GM23338 (cell line): ENCODE results near the gene CCBE1. TPM values are rescaled to one million over a fixed set of nuclear protein-coding genes. Genes with fewer than 3 reads are reported as not detected.
A peak's percentile ranks its signal among the peaks of the same experiment; 100 is the strongest.

Experiments used
- ATAC-seq: fragments of 200-7000 bp; cut with Tn5 transposase; 3 replicates; pipeline ENCODE4 v1.9.1; 2020
- DNase-seq: peaks from one replicate; pipeline ENCODE4 v3.0.0-alpha.2; 2015; ENCODE audit warnings: low spot score
- H2AFZ ChIP-seq: fragments of 200-600 bp; sonication (generic); 2 replicates; pipeline ENCODE4 v1.8.0; 2016; ENCODE audit warnings: antibody characterized with exemption, mild to moderate bottlenecking, moderate library complexity
- H3F3A ChIP-seq: fragments of 200-600 bp; sonication (generic); replicated peaks from 2 replicates; pipeline ENCODE4 v1.8.0; 2017; ENCODE audit warnings: antibody characterized with exemption, mixed run types, low read depth
- H3K27ac ChIP-seq: fragments of 200-600 bp; sonication (generic); 2 replicates; pipeline ENCODE4 v1.6.1; 2016; ENCODE audit warnings: low read depth
- H3K27me3 ChIP-seq: fragments of 200-600 bp; sonication (generic); 2 replicates; pipeline ENCODE4 v1.8.0; 2016; ENCODE audit warnings: mild to moderate bottlenecking, mixed run types, moderate library complexity; ENCODE audit not compliant: insufficient read depth
- H3K36me3 ChIP-seq: fragments of 200-600 bp; sonication (generic); 2 replicates; pipeline ENCODE4 v1.8.0; 2016; ENCODE audit warnings: mild to moderate bottlenecking; ENCODE audit not compliant: insufficient read depth
- H3K4me1 ChIP-seq: fragments of 200-600 bp; sonication (generic); 2 replicates; pipeline ENCODE4 v1.8.0; 2016; ENCODE audit warnings: mild to moderate bottlenecking, moderate library complexity; ENCODE audit not compliant: insufficient read depth
- H3K4me2 ChIP-seq: fragments of 200-600 bp; sonication (generic); 2 replicates; pipeline ENCODE4 v1.7.1; 2017; ENCODE audit warnings: mixed run types
- H3K4me3 ChIP-seq: fragments of 200-600 bp; sonication (generic); 2 replicates; pipeline ENCODE4 v1.6.1; 2016; ENCODE audit warnings: mixed run types
- H3K79me2 ChIP-seq: fragments of 200-600 bp; sonication (generic); replicated peaks from 2 replicates; pipeline ENCODE4 v1.8.0; 2017; ENCODE audit warnings: mild to moderate bottlenecking; ENCODE audit not compliant: insufficient read depth
- H3K9me2 ChIP-seq: fragments of 200-600 bp; sonication (generic); 2 replicates; pipeline ENCODE4 v1.8.0; 2017; ENCODE audit not compliant: insufficient read depth
- H4K20me1 ChIP-seq: fragments of 200-600 bp; sonication (generic); replicated peaks from 2 replicates; pipeline ENCODE4 v1.8.0; 2017; ENCODE audit warnings: mild to moderate bottlenecking; ENCODE audit not compliant: insufficient read depth
- H3K27ac Mint-ChIP-seq: 2 replicates; pipeline ENCODE4 v1.8.0; 2020; ENCODE audit warnings: inconsistent platforms, mild to moderate bottlenecking, moderate library complexity, mixed read lengths
- H3K27me3 Mint-ChIP-seq: 3 replicates; pipeline ENCODE4 v1.8.0; 2022; ENCODE audit warnings: low read depth, mild to moderate bottlenecking, moderate library complexity, mixed read lengths, inconsistent platforms; ENCODE audit not compliant: insufficient read depth, poor library complexity
- H3K36me3 Mint-ChIP-seq: 3 replicates; pipeline ENCODE4 v1.8.0; 2021; ENCODE audit warnings: low read depth, mild to moderate bottlenecking, inconsistent platforms, moderate library complexity, mixed read lengths
- H3K4me1 Mint-ChIP-seq: 3 replicates; pipeline ENCODE4 v1.8.0; 2020; ENCODE audit warnings: mild to moderate bottlenecking, inconsistent platforms, mixed read lengths
- H3K4me3 Mint-ChIP-seq: 3 replicates; pipeline ENCODE4 v1.8.0; 2021; ENCODE audit warnings: moderate library complexity, mild to moderate bottlenecking, inconsistent platforms, mixed read lengths
- H3K9me3 Mint-ChIP-seq: 3 replicates; pipeline ENCODE4 v1.8.0; 2020; ENCODE audit warnings: moderate library complexity, mild to moderate bottlenecking, inconsistent platforms, mixed read lengths
- CREB1 ChIP-seq: fragments of 250-450 bp; sonication (Bioruptor Pico); IDR thresholded peaks from 2 replicates; pipeline ENCODE4 v1.5.0; 2020; ENCODE audit warnings: low read depth, mild to moderate bottlenecking, moderate library complexity
- ETS1 ChIP-seq: IDR thresholded peaks from 2 replicates; pipeline ENCODE4 v1.6.1; 2016; ENCODE audit warnings: antibody characterized with exemption
- EZH2 ChIP-seq: fragments of 200-600 bp; sonication (generic); IDR thresholded peaks from one replicate; pipeline ENCODE4 v1.8.0; 2017; ENCODE audit warnings: antibody characterized with exemption, mild to moderate bottlenecking, low read depth; ENCODE audit not compliant: unreplicated experiment
- EZH2phosphoT487 ChIP-seq: fragments of 200-600 bp; sonication (generic); IDR thresholded peaks from one replicate; pipeline ENCODE4 v1.8.1; 2018; ENCODE audit warnings: antibody characterized with exemption; ENCODE audit not compliant: unreplicated experiment
- JUNB ChIP-seq: IDR thresholded peaks from one replicate; pipeline ENCODE4 v1.6.1; 2016; ENCODE audit warnings: antibody characterized with exemption; ENCODE audit not compliant: unreplicated experiment
- NANOG ChIP-seq: IDR thresholded peaks from 2 replicates; pipeline ENCODE4 v1.6.1; 2016; ENCODE audit warnings: antibody characterized with exemption, borderline replicate concordance
- POLR2AphosphoS5 ChIP-seq: IDR thresholded peaks from 2 replicates; pipeline ENCODE4 v1.6.1; 2016; ENCODE audit warnings: antibody characterized with exemption, low read depth
- STAT1 ChIP-seq: IDR thresholded peaks from one replicate; pipeline ENCODE4 v1.6.1; 2016; ENCODE audit warnings: antibody characterized with exemption; ENCODE audit not compliant: unreplicated experiment
- ZNF114 ChIP-seq: fragments of 250-450 bp; sonication (Bioruptor Pico); IDR thresholded peaks from 2 replicates; pipeline ENCODE4 v1.5.0; 2020; ENCODE audit warnings: mild to moderate bottlenecking, moderate library complexity
- ZNF331 ChIP-seq: fragments of 250-450 bp; sonication (Bioruptor Pico); IDR thresholded peaks from 2 replicates; pipeline ENCODE4 v1.5.0; 2020; ENCODE audit warnings: low read depth, mild to moderate bottlenecking, moderate library complexity
- polyA plus RNA-seq: library from polyadenylated mRNA; unstranded; fragments of >200 nt; fragmentation: Nextera tagmentation; extraction: Ambion mirVana; gene quantifications from 2 replicates; pipeline ENCODE4 v1.2.1, GENCODE V29; 2016
- total RNA-seq: library from RNA; depleted of rRNA; stranded (reverse); fragments of >200 nt; shearing (Covaris generic); gene quantifications from 2 replicates; pipeline ENCODE4 v1.2.3, GENCODE V29; 2014
- TF ChIP-seq, protein P1 (sequence below): IDR thresholded peaks from one replicate; pipeline ENCODE4 v1.6.1; 2018; ENCODE audit warnings: antibody characterized with exemption; ENCODE audit not compliant: unreplicated experiment
- TF ChIP-seq, protein P2 (sequence below), 2 experiments: fragments of 200-600 bp in 1 of 2; sonication (generic) in 1 of 2; conservative IDR thresholded peaks; 2 replicates each; pipeline versions ENCODE4 v1.5.1 to v1.6.1; 2016 to 2017; ENCODE audit warnings: antibody characterized with exemption in 2 of 2, low read depth in 2 of 2, mild to moderate bottlenecking in 2 of 2, moderate library complexity in 1 of 2
- TF ChIP-seq, protein P3 (sequence below): fragments of 250-450 bp; sonication (Bioruptor Pico); IDR thresholded peaks from 2 replicates; pipeline ENCODE4 v1.5.0; 2020; ENCODE audit warnings: mild to moderate bottlenecking, moderate library complexity

CCBE1 gene
- total and polyA plus RNA-seq, 2 experiments from 2014 or later = 2.1 to 2.6 TPM

DNA sequence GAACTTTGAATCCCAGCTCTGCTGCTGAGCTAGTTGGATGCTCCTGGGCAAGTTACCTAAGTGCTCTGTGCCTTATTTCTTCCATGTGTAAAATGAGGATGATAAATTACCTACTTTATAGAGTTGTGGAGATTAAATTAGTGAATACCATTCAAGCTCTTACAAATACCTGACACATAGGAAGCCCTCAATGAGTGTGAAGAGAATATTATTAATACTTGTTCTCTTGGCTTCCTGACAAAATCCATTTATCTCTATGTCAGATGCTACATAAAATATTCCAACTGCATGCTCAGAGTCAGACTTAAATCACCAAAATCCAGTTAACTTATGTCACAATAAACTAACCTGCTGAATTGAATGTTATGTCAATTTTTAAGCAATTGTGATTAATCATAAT, 42.9 kb upstream of the CCBE1 start:
- Histone ChIP-seq H3K4me3 (no peak overlapping the region), H3K4me1 (no peaks in the 10 kb centered on the region), H3K27ac (no peak overlapping the region), H3K9me2 (no peaks in the 10 kb centered on the region; the same call in 1 of the 2 replicates), H2AFZ (0 out of 2 replicates have a peak overlapping the region, but pooled peaks have one; percentile 23), H3K79me2 (no peaks in the 10 kb centered on the region), H4K20me1 (no peaks in the 10 kb centered on the region), H3F3A (no peaks in the 10 kb centered on the region), H3K27me3 (no peaks in the 10 kb centered on the region), H3K4me2 (no peak overlapping the region), H3K36me3 (no peaks in the 10 kb centered on the region)
- TF ChIP-seq JUNB = no peak
- no peak for TF ChIP-seq EZH2
- no peak for TF ChIP-seq ETS1
- TF ChIP-seq, protein P1, sequence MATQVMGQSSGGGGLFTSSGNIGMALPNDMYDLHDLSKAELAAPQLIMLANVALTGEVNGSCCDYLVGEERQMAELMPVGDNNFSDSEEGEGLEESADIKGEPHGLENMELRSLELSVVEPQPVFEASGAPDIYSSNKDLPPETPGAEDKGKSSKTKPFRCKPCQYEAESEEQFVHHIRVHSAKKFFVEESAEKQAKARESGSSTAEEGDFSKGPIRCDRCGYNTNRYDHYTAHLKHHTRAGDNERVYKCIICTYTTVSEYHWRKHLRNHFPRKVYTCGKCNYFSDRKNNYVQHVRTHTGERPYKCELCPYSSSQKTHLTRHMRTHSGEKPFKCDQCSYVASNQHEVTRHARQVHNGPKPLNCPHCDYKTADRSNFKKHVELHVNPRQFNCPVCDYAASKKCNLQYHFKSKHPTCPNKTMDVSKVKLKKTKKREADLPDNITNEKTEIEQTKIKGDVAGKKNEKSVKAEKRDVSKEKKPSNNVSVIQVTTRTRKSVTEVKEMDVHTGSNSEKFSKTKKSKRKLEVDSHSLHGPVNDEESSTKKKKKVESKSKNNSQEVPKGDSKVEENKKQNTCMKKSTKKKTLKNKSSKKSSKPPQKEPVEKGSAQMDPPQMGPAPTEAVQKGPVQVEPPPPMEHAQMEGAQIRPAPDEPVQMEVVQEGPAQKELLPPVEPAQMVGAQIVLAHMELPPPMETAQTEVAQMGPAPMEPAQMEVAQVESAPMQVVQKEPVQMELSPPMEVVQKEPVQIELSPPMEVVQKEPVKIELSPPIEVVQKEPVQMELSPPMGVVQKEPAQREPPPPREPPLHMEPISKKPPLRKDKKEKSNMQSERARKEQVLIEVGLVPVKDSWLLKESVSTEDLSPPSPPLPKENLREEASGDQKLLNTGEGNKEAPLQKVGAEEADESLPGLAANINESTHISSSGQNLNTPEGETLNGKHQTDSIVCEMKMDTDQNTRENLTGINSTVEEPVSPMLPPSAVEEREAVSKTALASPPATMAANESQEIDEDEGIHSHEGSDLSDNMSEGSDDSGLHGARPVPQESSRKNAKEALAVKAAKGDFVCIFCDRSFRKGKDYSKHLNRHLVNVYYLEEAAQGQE = no peak
- TF ChIP-seq, protein P2, sequence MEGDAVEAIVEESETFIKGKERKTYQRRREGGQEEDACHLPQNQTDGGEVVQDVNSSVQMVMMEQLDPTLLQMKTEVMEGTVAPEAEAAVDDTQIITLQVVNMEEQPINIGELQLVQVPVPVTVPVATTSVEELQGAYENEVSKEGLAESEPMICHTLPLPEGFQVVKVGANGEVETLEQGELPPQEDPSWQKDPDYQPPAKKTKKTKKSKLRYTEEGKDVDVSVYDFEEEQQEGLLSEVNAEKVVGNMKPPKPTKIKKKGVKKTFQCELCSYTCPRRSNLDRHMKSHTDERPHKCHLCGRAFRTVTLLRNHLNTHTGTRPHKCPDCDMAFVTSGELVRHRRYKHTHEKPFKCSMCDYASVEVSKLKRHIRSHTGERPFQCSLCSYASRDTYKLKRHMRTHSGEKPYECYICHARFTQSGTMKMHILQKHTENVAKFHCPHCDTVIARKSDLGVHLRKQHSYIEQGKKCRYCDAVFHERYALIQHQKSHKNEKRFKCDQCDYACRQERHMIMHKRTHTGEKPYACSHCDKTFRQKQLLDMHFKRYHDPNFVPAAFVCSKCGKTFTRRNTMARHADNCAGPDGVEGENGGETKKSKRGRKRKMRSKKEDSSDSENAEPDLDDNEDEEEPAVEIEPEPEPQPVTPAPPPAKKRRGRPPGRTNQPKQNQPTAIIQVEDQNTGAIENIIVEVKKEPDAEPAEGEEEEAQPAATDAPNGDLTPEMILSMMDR (conservative IDR thresholded peaks at IDR 0.05; ENCODE audit: low read depth in 2 of 2) = no peak
- TF ChIP-seq POLR2AphosphoS5 = no peak
- TF ChIP-seq NANOG = no peak
- no peak for TF ChIP-seq ZNF114
- TF ChIP-seq EZH2phosphoT487 = no peak
- TF ChIP-seq ZNF331 (CRISPR knock-in tag) = no peak
- TF ChIP-seq, protein P3, sequence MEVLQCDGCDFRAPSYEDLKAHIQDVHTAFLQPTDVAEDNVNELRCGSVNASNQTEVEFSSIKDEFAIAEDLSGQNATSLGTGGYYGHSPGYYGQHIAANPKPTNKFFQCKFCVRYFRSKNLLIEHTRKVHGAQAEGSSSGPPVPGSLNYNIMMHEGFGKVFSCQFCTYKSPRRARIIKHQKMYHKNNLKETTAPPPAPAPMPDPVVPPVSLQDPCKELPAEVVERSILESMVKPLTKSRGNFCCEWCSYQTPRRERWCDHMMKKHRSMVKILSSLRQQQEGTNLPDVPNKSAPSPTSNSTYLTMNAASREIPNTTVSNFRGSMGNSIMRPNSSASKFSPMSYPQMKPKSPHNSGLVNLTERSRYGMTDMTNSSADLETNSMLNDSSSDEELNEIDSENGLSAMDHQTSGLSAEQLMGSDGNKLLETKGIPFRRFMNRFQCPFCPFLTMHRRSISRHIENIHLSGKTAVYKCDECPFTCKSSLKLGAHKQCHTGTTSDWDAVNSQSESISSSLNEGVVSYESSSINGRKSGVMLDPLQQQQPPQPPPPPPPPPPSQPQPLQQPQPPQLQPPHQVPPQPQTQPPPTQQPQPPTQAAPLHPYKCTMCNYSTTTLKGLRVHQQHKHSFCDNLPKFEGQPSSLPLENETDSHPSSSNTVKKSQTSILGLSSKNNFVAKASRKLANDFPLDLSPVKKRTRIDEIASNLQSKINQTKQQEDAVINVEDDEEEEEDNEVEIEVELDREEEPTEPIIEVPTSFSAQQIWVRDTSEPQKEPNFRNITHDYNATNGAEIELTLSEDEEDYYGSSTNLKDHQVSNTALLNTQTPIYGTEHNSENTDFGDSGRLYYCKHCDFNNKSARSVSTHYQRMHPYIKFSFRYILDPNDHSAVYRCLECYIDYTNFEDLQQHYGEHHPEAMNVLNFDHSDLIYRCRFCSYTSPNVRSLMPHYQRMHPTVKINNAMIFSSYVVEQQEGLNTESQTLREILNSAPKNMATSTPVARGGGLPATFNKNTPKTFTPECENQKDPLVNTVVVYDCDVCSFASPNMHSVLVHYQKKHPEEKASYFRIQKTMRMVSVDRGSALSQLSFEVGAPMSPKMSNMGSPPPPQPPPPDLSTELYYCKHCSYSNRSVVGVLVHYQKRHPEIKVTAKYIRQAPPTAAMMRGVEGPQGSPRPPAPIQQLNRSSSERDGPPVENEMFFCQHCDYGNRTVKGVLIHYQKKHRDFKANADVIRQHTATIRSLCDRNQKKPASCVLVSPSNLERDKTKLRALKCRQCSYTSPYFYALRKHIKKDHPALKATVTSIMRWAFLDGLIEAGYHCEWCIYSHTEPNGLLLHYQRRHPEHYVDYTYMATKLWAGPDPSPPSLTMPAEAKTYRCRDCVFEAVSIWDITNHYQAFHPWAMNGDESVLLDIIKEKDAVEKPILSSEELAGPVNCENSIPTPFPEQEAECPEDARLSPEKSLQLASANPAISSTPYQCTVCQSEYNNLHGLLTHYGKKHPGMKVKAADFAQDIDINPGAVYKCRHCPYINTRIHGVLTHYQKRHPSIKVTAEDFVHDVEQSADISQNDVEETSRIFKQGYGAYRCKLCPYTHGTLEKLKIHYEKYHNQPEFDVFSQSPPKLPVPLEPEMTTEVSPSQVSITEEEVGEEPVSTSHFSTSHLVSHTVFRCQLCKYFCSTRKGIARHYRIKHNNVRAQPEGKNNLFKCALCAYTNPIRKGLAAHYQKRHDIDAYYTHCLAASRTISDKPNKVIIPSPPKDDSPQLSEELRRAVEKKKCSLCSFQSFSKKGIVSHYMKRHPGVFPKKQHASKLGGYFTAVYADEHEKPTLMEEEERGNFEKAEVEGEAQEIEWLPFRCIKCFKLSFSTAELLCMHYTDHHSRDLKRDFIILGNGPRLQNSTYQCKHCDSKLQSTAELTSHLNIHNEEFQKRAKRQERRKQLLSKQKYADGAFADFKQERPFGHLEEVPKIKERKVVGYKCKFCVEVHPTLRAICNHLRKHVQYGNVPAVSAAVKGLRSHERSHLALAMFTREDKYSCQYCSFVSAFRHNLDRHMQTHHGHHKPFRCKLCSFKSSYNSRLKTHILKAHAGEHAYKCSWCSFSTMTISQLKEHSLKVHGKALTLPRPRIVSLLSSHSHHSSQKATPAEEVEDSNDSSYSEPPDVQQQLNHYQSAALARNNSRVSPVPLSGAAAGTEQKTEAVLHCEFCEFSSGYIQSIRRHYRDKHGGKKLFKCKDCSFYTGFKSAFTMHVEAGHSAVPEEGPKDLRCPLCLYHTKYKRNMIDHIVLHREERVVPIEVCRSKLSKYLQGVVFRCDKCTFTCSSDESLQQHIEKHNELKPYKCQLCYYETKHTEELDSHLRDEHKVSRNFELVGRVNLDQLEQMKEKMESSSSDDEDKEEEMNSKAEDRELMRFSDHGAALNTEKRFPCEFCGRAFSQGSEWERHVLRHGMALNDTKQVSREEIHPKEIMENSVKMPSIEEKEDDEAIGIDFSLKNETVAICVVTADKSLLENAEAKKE (CRISPR knock-in tag) = no peak
- no peak for TF ChIP-seq STAT1
- no peak for TF ChIP-seq CREB1 (CRISPR knock-in tag)
- no peak for DNase-seq
- H3K27ac Mint-ChIP-seq = no peak overlapping the region; the same call in 1 of the 2 replicates
- H3K4me3 Mint-ChIP-seq = no peak overlapping the region
- peaks cover 7% of the 10 kb centered on the region; the same call in 2 of the 3 replicates for H3K9me3 Mint-ChIP-seq
- H3K36me3 Mint-ChIP-seq = no peaks in the 10 kb centered on the region; the same call in 2 of the 3 replicates
- H3K4me1 Mint-ChIP-seq = peaks cover 3% of the 10 kb centered on the region; the same call in 1 of the 3 replicates
- ATAC-seq = no peak
- H3K27me3 Mint-ChIP-seq = peaks cover 2% of the 10 kb centered on the region
